Gastrocnemius medialis (tissue), 4 donors: Measurements from ENCODE around the gene ST8SIA5.

ENCODE experiments used
- POLR2A ChIP-seq, 2 donors: fragments of 450-650 bp; IDR thresholded peaks; one replicate each; pipeline ENCODE4 v1.6.1; 2017; ENCODE audit warnings: antibody characterized with exemption in 2 of 2, mild to moderate bottlenecking in 2 of 2, moderate library complexity in 2 of 2
- TF ChIP-seq, protein P1 (sequence below), 5 experiments: fragments of 450-650 bp in 3 of 5; fragments of 200-600 bp in 2 of 5; sonication (generic) in 2 of 5; IDR thresholded peaks in 4 of 5; conservative IDR thresholded peaks in 1 of 5; 1 replicate in 4 of 5; 2 replicates in 1 of 5; pipeline ENCODE4 v1.5.1; 2016 to 2019; ENCODE audit warnings: antibody characterized with exemption in 5 of 5, mild to moderate bottlenecking in 3 of 5, moderate library complexity in 3 of 5

GRCh38 chr18:46715062-46715461 lies 41.8 kb downstream of the ST8SIA5 start:
- no peak for TF ChIP-seq POLR2A (IDR thresholded peaks at IDR 0.05)
- TF ChIP-seq, protein P1, sequence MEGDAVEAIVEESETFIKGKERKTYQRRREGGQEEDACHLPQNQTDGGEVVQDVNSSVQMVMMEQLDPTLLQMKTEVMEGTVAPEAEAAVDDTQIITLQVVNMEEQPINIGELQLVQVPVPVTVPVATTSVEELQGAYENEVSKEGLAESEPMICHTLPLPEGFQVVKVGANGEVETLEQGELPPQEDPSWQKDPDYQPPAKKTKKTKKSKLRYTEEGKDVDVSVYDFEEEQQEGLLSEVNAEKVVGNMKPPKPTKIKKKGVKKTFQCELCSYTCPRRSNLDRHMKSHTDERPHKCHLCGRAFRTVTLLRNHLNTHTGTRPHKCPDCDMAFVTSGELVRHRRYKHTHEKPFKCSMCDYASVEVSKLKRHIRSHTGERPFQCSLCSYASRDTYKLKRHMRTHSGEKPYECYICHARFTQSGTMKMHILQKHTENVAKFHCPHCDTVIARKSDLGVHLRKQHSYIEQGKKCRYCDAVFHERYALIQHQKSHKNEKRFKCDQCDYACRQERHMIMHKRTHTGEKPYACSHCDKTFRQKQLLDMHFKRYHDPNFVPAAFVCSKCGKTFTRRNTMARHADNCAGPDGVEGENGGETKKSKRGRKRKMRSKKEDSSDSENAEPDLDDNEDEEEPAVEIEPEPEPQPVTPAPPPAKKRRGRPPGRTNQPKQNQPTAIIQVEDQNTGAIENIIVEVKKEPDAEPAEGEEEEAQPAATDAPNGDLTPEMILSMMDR (IDR thresholded peaks at IDR 0.05 in 4 of 5, conservative IDR thresholded peaks at IDR 0.05 in 1 of 5) = no peak
